ENCODE data around the gene MFAP2. TPM values are rescaled to one million over a fixed set of nuclear protein-coding genes. Genes with fewer than 3 reads are reported as not detected.

MFAP2 gene
- polyA plus RNA-seq, 3 donors = not detected

- Mint-ChIP-seq H3K4me3 (peak overlapping the region; percentile 16 to 48), H3K27ac (peak overlapping the region in 2 of 7 donors; percentile 25 to 64), H3K4me1 (peaks cover 57% of the 10 kb centered on the region), H3K9me3 (peaks cover 0 to 2% (median 0%) of the 10 kb centered on the region in 7 donors), H3K36me3 (peaks cover 9 to 13% of the 10 kb centered on the region in 2 donors), H3K27me3 (ENCODE audit: low read depth in 3 of 3) (peaks cover 4 to 5% (median 5%) of the 10 kb centered on the region in 3 donors)
- H3K9ac ChIP-seq (ENCODE audit: insufficient read depth, low read length, poor library complexity, severe bottlenecking) = no peak overlapping the region
- H3K4me3 ChIP-seq (replicated peaks in 1 of 3; ENCODE audit: low read depth in 2 of 3, low read length in 3 of 3) = no peak overlapping the region
- H3K27ac ChIP-seq (ENCODE audit: low read depth in 1 of 2, low read length in 2 of 2) = no peak overlapping the region
- H4K20me1 ChIP-seq (ENCODE audit: insufficient read depth, low read length) = peaks cover 21% of the 10 kb centered on the region
- H3K9me3 ChIP-seq (replicated peaks in 1 of 2; ENCODE audit: control insufficient read depth in 1 of 2, insufficient read depth in 1 of 2, low read length in 2 of 2) = no peaks in the 10 kb centered on the region
- H3K4me2 ChIP-seq (replicated peaks; ENCODE audit: extremely low read depth, low read length, poor library complexity, severe bottlenecking) = peak overlapping the region; percentile 27
- DNase-seq = peak; percentile 25 to 72 (median 54)
- H2AFZ ChIP-seq (ENCODE audit: insufficient read depth, low read depth, low read length, poor library complexity, severe bottlenecking) = no peak overlapping the region
- 0% methylated on average over 8 of the region's 13 CpGs for WGBS (ENCODE audit: insufficient coverage)
- intact Hi-C loops (cut with micrococcal nuclease) = no loop called here
- no peaks in the 10 kb centered on the region for H3K27me3 ChIP-seq (ENCODE audit: control insufficient read depth in 2 of 2, insufficient read depth in 2 of 2, low read length in 2 of 2)
- H3K36me3 ChIP-seq (replicated peaks in 1 of 2; ENCODE audit: control insufficient read depth in 1 of 2, insufficient read depth in 2 of 2, low read length in 2 of 2) = peaks cover 8 to 14% of the 10 kb centered on the region in 2 donors
- H3K79me2 ChIP-seq (ENCODE audit: insufficient read depth, low read length) = peaks cover 12% of the 10 kb centered on the region
- peaks cover 54 to 61% of the 10 kb centered on the region in 2 donors for H3K4me1 ChIP-seq (ENCODE audit: control insufficient read depth in 1 of 2, insufficient read depth in 2 of 2, low read length in 2 of 2)
- TF ChIP-seq CTCF (IDR thresholded peaks at IDR 0.05) = no peak
These were observed 33.3 kb upstream of the MFAP2 start for GRCh38 chr1:17013491-17014320.

GRCh38 chr1:17012775-17013490 lies 32.5 kb upstream of the MFAP2 start:
- Histone ChIP-seq H3K27ac (ENCODE audit: low read depth in 1 of 2, low read length in 2 of 2) (no peak overlapping the region), H3K36me3 (replicated peaks in 1 of 2; ENCODE audit: control insufficient read depth in 1 of 2, insufficient read depth in 2 of 2, low read length in 2 of 2) (peaks cover under 1 to 7% of the 10 kb centered on the region in 2 donors), H3K4me1 (ENCODE audit: control insufficient read depth in 1 of 2, insufficient read depth in 2 of 2, low read length in 2 of 2) (peaks cover 54 to 61% of the 10 kb centered on the region in 2 donors), H3K4me2 (replicated peaks; ENCODE audit: extremely low read depth, low read length, poor library complexity, severe bottlenecking) (no peak overlapping the region), H2AFZ (ENCODE audit: insufficient read depth, low read depth, low read length, poor library complexity, severe bottlenecking) (no peak overlapping the region), H3K9ac (ENCODE audit: insufficient read depth, low read length, poor library complexity, severe bottlenecking) (no peak overlapping the region), H3K9me3 (replicated peaks in 1 of 2; ENCODE audit: control insufficient read depth in 1 of 2, insufficient read depth in 1 of 2, low read length in 2 of 2) (no peaks in the 10 kb centered on the region), H3K79me2 (ENCODE audit: insufficient read depth, low read length) (peaks cover 12% of the 10 kb centered on the region), H3K27me3 (ENCODE audit: control insufficient read depth in 2 of 2, insufficient read depth in 2 of 2, low read length in 2 of 2) (no peaks in the 10 kb centered on the region), H3K4me3 (replicated peaks in 1 of 3; ENCODE audit: low read depth in 2 of 3, low read length in 3 of 3) (no peak overlapping the region), H4K20me1 (ENCODE audit: insufficient read depth, low read length) (peaks cover 21% of the 10 kb centered on the region)
- TF ChIP-seq CTCF (IDR thresholded peaks at IDR 0.05) = no peak
- H3K4me1 Mint-ChIP-seq = peaks cover 57% of the 10 kb centered on the region
- peaks cover 3 to 5% of the 10 kb centered on the region in 2 donors for H3K36me3 Mint-ChIP-seq
- H3K27me3 Mint-ChIP-seq (ENCODE audit: low read depth in 3 of 3) = peaks cover 4 to 5% (median 5%) of the 10 kb centered on the region in 3 donors
- DNase-seq = no peak
- intact Hi-C loops (cut with micrococcal nuclease) = no loop called here
- H3K4me3 Mint-ChIP-seq = no peak overlapping the region
- peaks cover 0 to 2% (median 0%) of the 10 kb centered on the region in 7 donors for H3K9me3 Mint-ChIP-seq
- WGBS (ENCODE audit: insufficient coverage) = 95% methylated on average over 8 of the region's 9 CpGs
- H3K27ac Mint-ChIP-seq = peak overlapping the region in 1 of 7 donors; percentile 58
